RPMI7951 (cell line): Measurements from ENCODE around the gene IFNA6. TPM values are rescaled to one million over a fixed set of nuclear protein-coding genes. Genes with fewer than 3 reads are reported as not detected.

ENCODE experiments used
- DNase-seq: peaks from one replicate; pipeline ENCODE4 v3.0.0-alpha.2; 2012; ENCODE audit warnings: low read depth
- total RNA-seq: library from RNA; depleted of rRNA; stranded (reverse); fragments of >200 nt; shearing (Covaris generic); gene quantifications from 2 replicates; pipeline ENCODE4 v1.2.3, GENCODE V29; 2014; rRNA removed

IFNA6 gene
- total RNA-seq, 1 experiment from 2014 or later: not detected

DNA sequence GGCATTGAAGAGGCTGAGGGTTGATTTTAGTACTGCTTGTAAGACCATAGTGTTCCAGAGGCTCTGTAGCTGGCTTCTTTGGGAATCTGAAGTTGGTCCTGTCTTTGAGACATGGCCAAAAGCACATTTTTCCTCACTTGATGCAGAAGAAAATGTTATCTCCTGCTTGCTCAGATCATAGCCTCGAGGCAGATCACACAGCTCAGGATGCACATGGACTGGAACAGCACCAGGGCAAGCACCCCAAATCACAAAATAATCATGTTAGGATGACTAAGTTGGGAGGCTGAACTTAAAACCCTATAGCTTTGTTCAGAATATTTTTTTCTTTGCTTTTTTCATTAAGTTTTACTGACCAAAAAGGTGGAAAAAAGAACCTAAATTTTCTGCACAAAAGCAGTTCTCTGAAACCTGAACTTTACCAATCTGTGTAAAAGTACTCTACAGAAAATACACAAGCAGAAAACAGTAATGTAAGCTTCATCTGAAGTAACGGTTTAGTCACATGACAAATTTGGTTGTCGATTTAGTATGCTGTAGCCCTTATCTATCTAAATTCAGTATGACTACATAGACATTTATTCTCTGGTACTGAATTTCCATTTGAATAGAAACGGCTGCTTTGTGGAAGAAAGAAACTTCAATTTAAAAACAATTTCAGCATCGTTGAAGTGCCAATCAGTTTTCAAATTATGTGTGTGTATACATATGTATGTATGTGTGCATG lies 18.8 kb downstream of the IFNA6 start:
- peak; percentile 41 for DNase-seq

DNA sequence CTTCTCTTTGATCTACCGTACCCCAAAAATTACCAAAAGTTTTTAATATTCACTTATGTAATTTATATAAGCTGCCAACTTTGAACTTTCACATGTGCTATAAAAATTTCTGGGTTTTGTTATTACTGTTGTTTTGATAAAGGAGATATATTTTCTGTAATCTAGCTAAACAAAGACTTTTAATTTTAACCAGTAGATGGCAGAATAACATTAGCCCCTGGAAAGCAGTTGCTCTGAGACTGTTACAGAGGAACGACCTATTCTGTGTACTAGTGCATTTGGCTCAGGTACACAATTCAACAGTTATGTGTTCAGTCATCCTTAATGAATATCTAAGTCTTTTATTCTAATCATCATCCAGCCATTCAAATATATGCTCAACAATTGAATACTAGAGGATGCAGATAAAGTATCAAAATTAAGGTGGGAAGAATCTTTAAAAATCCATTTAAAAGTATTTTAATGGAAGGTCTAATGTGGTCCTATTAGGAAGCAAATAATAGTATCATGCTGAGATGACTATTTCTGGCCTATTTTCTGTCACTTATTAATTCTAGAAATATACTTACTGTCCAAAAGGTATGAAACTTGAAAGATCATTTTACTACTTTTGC lies 24.1 kb downstream of the IFNA6 start:
- DNase-seq: peak; percentile 36

DNA sequence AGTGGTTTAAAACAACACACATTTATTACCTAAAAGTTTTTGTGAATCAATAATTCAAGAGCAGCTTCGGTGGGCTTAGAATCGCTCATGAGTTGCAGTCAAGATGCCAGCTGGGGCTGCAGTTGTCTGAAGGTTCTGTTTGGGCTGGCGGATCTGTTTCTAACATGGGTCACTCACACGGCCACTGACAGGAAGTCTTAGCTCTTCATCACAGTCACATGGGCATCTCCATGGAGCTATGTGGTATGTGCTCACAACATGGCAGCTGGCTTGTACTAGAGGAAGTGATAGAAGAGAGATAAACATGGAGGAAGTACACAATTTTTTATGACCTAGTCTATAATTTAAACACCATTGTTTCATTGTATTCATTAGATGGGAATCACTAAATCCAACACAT lies 26.6 kb downstream of the IFNA6 start:
- no peak for DNase-seq

DNA sequence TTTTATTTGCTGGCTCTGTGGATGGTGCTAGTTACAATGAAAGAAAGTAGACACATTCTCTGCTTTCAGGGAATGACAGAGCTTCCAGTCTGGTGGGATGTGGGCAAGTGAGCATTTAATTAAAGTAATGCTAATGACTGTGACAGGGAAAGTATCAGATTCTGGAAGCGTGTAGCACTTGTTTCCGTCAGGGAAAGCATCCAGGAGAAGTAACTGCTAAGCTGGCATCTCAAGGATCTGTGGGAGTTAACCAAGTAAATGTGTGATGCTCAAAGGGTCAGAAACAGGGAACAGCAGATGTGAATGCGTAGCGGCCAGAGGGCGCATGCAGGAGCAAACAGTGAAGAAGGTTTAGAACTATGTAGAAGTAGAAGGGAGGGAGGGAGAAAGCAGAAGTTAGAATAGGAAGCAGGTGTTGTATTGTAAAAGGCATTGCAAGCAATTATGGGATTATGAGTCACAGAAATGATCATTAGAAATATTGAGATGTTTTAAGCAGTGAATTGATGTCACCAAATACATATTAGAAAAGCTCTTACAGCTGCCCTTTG lies 27.7 kb downstream of the IFNA6 start:
- DNase-seq: no peak

DNA sequence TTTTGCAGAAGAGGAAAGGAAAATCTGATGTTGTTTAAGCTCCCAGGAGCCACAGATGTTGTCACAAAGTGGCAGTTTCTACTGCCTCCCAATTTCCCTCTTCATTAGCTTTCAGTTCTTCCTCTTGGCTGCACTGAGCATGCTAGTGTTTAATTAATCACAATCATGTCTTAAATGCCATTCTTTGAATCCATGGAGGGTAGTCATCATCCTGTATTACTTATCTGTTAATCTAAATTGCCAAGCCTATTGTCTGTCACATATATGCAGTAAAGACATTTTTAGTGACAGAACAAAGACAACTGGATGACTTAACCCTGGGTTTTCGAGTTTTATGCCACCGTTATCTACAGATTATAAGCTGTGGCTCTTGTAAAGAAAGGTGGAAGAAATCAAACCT lies 30.2 kb downstream of the IFNA6 start:
- DNase-seq: no peak

DNA sequence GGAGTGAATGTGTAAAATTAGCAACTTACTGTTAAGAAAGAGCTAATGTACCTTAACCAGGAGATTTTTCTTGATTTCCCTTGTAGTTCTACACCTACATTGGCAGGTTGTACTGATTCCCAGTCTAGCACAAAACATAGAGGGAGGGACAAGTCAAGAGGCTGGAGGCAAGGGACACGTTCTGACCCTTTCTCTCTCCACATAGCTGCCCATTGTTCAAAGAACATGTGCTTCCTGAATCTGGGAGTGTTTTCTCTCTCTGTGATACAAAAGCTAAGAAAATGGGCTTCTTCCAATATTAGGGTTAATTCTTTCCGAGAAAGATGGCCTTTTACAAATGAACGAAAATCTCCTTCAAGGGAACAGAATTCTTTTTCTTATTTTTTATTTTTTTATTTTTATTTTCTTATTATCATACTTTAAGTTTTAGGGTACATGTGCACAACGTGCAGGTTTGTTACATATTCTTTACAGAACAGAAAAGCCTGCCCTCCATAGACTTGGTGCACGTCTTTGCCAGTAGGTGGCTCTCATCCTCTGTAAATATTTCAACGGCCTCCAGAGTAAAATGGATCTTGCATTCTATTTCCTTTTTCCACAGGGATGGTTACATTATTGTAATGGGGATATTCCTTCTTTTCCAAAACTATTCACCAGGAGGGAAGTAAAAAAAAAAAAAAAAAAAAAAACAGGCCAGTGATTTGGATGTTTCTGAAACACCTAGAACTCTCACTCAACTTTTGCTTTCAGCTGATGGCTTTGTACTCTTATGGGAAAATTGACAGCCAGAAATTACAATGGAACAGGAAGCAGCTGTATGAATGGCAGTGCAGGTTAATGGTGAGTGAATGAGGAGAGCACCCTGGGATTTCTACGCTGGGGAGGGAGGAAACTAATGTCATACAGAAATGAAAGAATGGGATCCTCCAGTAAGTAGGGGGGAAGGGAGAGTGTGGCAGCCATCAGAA lies 32.4 kb downstream of the IFNA6 start:
- DNase-seq: peak; percentile 39

DNA sequence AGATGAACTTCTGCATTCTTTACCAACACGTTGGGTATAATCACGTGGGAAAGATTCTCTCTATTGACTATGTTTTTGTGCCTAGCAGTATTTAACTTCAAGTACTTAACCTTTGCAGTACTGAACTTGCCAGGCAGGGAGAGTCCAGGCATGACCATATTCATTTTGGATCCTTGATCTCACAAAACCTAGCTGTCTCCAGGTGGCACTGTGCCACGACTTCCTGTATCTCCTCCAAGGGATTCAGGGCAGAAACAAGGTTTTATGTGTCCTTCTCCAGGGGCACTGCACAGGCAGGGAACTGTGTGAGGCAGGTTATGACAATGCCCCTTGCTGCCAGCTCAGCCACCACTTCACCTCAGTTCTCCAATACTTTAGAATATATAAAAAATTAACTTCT lies 33.8 kb downstream of the IFNA6 start:
- DNase-seq: peak; percentile 4

DNA sequence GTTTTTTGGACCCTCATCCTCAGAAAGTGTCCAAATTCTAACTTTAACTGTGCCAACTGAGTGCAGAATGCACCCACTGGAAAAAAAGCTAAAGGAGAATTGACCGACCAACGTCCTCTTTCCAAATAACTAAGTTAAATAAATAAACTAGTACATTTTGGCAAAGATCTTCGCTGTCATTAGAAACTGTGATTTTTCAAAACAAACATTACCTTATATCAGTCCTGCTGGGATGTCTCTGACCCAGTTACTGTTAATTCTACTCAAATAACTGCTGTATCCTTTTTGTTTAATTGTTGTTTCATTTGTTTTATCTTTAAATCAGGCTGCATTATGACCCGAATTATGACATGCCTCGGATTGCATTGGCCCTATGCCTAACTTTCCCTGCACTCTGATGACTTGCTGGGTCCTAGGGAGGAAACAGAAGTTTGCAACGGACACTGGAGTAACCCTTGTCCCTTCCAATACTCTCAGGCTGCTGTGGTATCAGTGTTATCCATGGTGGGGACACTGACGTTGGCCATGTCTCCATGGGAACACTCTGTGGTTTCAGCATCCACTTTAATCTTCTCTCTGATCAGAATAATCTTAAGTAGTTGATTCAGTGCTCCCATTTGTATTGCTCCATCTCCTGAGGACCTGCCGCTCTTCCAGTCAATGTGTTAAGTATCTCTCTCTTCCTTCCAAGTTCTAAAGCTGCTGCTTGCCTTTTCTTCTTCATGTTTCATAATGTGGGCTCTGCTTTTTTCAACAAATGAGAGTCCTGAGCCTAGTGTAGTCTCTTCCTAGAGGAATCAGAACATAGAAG lies 34.5 kb downstream of the IFNA6 start:
- no peak for DNase-seq

DNA sequence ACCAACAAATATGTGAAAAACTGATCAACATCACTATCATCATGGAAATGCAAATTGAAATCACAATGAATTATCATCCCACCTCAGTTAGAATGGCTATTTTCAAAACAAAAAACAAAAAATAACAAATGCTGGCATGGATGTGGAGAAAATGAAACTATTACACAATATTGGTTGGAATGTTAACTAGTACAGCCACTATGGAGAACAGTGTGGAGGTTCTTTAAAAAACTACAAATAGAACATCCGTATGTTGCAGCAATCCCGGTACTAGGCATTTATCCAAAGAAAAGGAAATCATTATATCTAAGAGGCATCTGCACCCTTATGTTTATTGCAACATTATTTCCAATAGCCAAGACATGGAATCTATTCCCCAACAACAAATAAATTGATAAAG lies 36.5 kb downstream of the IFNA6 start:
- no peak for DNase-seq

DNA sequence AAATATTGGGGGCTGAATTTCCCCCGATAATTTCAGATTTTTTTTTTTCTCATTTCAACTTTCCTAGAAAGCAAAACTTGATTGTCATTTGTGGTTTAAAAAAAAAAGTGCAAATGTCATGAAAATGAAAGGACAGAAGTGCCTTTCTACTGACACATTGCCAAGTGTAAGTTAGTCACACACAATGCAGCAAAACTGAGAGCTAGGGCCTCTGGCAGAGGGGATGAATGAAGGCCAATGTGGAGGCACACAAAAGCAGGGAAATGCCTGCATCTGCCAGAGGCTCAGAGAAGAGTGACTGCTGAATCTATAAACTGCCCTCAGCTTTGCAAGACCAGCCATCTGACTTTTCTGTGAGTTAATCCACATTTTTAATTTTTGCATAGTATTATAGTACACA lies 38.8 kb downstream of the IFNA6 start:
- peak; percentile 20 for DNase-seq

DNA sequence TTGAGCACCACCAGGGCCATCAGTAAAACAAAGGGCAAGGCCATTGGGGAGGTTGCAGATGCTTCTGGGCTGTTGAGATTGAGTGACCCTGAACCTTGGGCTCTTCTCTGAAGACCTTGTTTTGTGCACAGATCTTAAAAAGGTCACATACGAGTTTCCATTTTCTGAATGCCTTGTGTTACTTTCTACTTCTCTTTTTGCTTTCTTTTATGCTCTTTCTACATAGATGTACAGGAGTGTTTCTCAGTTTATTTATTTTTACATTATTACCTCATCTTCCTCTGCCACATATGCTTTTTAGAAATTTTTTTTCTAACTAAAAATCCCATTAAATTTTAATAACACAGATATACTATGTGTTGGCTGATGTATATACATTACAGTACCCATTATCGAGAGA lies 45.5 kb downstream of the IFNA6 start, which contains the start of gene IFNA5:
Gene IFNA5, minus strand, starts transcription at position 101 of the 400 bp plus-strand sequence. Its CDS starts 57 bp downstream, at position 44.
- no peak for DNase-seq

Other genes with a start within 250 kb of the IFNA6 start
- gene IFNW1, start 209.1 kb downstream of the IFNA6 start, total RNA-seq: not detected in 2 replicates
- not detected in 2 replicates for gene IFNA21, start 184.2 kb downstream of the IFNA6 start, total RNA-seq
- not detected in 2 replicates for gene IFNA4, start 163.3 kb downstream of the IFNA6 start, total RNA-seq
- not detected in 2 replicates for gene IFNA7, start 148.7 kb downstream of the IFNA6 start, total RNA-seq
- not detected in 2 replicates for gene IFNA10, start 143.7 kb downstream of the IFNA6 start, total RNA-seq
- gene IFNA16, start 133.6 kb downstream of the IFNA6 start, total RNA-seq: not detected in 2 replicates
- not detected in 2 replicates for gene IFNA17, start 122.7 kb downstream of the IFNA6 start, total RNA-seq
- gene IFNA14, start 110.9 kb downstream of the IFNA6 start, total RNA-seq: not detected in 2 replicates
- gene IFNA5, start 45.6 kb downstream of the IFNA6 start, total RNA-seq: not detected in 2 replicates
- 19.6 and 22.3 TPM in 2 replicates for gene KLHL9, start 15.5 kb downstream of the IFNA6 start, total RNA-seq
- not detected in 2 replicates for gene IFNA13, start 17.2 kb upstream of the IFNA6 start, total RNA-seq
- not detected in 2 replicates for gene IFNA2, start 34.5 kb upstream of the IFNA6 start, total RNA-seq
- not detected in 2 replicates for gene IFNA8, start 58.2 kb upstream of the IFNA6 start, total RNA-seq
- gene IFNA1, start 89.6 kb upstream of the IFNA6 start, total RNA-seq: not detected in 2 replicates
- 0.10 and 0.72 TPM in 2 replicates for gene IFNE, start 131.4 kb upstream of the IFNA6 start, total RNA-seq